Renal cortical epithelial cell (primary cell): ENCODE data around the gene ABHD11. TPM values are rescaled to one million over a fixed set of nuclear protein-coding genes. Genes with fewer than 3 reads are reported as not detected.
A peak's percentile ranks its signal among the peaks of the same experiment; 100 is the strongest.
"Not testable (repeated sequence)": the region's sequence is repeated elsewhere in the genome, so short reads cannot be mapped to it uniquely, and the experiment has no call there.

Experiments used
- DNase-seq: peaks from one replicate; pipeline ENCODE4 v3.0.0-alpha.2; 2011; ENCODE audit warnings: low read depth
- total RNA-seq: library from RNA; depleted of rRNA; stranded (reverse); fragments of >200 nt; gene quantifications from 2 replicates; pipeline ENCODE4 v1.2.3, GENCODE V29; 2014

ABHD11 gene
- total RNA-seq, 1 donor from 2014 or later: 20.4 TPM

DNA sequence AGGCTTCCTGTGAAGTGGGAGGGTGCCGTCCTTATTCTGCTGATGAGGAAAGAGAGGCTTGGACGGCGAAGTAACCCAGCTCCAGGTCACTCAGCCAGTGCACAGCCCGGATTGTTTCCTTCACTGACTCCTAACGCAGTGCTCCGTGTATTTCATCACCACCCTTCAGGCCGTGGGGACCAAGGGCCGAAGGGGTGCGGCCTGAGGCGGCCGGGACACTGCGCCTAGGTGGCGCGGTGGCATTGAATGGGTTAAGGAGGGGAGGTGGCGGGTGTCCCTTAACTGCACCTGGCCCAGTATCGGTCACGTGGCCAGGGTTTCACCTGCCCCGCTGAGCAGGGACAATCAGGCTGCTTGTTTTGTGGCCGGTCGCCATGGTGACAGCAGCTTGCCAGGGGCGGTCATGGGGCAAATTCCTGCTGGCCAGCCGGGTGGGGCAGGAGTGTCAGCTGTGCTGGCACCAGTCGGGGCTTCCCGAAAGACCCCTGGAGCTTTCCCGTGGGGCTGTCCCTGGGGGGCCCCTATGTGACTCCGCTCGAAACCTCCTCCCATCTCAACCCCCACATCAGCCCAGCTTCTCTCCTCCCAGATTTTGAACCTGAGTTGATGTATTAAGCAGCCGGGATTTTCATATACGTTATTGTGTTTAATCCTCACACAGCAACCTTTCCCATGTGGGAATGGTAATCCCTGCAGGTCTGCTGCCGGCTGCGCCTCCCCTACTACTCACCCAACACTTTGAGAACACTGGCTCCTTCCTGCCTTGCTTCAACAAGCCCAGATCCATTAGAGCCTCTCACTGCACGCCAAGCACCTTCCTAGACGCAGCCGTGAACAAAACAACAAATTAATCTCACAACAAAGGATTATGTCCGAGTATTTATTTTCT is 4.4 kb upstream of the ABHD11 start:
- peak; percentile 94 for DNase-seq

DNA sequence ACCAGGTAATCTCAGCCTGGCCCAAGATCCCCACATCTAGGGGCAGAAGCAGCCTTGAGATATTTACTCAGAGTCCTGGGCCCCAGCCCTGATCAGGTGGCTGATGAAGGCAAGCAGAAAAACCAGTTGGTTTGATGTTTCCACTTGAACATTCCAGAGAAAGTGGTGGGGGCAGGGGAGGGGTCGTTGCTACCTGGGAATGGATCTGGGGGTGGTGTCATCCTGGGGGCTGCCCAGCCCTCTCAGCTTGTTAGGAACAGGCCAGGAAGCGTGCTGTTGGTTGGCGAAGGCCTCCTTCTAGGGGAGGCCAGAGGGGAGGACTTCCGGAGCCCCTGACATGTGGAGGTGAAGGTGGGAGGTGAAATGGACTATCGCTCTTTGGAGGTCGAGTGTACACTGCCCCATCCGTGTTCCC is 3.7 kb upstream of the ABHD11 start:
- peak; percentile 38 for DNase-seq

DNA sequence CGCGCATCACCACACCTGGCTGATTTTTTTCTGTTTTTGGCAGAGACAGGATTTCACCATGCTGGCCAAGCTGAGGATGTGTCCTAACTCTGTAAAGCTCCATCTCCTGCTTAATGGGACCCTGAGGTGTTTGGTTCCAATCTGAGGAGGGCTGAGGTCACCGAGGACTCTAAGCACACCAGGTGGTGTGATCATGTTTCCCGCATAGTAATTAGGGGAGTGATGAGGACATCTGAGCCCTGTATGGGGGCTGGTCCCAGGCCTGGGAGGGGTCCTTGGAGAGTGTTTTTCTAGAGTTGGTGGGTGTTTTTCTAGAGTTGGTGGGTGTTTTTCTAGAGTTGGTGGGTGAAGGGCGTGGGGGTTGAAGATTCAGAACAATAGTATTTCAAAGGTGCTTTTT is 3.0 kb upstream of the ABHD11 start:
- DNase-seq: peak; percentile 50

DNA sequence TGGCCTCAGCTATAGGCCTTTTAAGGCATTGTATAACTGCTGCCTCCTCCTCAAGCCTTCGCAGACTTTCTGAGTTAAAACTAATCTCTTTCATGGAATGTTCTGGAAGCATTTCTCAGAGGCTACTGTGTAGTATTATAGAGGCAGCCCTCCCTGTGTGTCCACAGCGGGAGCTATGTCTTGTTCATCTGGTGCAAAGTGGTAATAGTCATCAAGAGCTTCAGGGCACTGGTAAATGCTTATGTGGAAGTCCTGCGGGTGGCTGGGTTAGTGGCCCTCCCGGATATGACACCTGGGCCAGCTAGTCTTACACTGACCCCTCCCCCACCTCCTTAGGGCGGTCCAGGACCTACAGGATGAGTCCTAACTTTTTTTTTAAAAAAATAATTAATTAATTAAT is 2.2 kb upstream of the ABHD11 start:
- DNase-seq: peak; percentile 61

DNA sequence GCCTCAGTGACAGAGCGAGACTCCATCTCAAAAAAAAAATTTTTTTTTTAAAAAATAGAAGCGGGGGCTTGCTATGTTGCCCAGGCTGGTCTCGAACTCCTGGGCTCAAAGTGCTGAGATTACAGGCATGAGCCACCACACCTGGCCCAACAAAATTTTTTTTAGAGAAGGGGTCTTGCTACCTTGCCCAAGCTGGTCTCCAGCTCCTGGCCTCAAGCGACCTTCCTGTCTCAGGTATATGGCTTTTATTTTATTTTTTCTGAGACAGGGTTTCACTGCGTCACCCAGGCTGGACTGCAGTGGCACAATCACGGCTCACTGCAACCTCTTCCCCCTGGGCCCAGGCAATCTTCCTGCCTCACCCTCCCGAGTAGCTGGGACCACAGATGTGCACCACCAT is 1.6 kb upstream of the ABHD11 start:
- DNase-seq: no peak

DNA sequence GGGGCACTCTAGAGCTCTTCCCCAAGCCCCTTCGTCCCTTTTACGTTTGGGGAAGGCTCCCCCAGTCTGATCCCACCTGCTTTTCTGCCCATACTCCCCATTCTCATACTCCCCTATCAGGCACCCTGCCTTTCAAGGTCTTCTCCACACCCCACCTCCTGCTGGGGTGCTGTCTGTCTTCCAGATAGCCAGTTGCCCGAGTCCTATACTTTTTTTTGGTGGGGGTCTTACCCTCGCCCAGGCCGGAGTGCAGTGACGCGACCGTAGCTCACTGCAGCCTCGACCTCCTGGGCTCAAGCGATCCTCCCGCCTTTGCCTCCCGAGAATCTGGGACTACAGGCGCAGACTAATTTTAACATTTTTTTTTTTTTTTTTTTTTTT is 775 bp upstream of the ABHD11 start:
- DNase-seq: no peak

DNA sequence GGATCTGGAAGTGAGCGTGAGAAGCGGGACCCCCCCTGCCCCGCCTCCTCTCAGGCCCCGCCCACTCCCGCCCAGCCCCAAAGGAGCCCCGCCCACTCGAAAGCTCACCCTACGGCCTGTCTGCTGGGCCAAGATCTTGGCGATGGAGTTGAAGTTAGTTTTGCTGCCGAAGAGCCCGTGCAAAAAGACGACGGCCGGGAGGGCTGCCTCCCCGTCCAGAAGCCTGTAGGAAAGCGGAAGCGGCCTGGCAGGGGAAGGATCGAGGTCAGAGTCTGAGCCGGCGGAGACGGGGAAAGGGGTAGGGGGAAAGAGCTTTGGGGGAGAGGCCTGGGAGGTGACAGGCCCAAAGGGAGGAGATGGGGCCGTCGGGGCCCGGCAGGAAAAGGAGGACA is 386 bp downstream of the ABHD11 start:
- no peak for DNase-seq

DNA sequence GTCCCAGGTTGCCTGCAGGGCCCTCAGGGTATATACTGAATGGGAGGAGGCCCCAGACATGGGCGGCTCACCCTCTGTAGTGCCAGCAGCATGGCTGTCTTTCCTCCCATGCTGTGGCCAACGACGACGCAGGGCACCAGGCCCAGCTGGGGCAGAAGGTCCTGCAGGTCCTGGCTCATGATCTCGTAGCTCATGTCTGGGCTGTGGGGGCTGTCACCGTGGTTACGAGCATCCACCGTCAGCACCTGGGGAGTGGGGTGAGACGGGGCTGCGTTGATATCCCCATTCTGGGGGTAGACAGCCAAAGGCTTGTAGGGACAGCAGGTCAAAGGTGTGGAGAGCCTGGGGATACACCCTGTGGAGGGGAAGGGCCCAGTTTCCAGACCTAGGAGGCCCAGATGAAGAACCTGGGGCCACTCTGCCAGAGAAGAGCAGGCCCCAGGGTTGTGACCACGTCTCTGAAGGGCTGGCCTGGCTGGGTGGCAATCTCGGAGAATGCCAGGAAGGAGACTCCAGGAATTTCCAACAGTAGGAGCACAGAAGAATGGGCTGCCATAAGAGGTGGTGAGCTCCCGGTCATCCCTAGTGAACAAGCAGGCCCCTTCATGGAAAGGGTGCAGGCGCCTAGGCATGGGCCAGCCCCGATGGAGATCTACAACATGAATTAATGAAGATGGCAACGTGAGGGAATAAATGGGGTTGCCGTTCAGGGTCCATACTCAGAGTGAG is 947 bp downstream of the ABHD11 start:
- no peak for DNase-seq

DNA sequence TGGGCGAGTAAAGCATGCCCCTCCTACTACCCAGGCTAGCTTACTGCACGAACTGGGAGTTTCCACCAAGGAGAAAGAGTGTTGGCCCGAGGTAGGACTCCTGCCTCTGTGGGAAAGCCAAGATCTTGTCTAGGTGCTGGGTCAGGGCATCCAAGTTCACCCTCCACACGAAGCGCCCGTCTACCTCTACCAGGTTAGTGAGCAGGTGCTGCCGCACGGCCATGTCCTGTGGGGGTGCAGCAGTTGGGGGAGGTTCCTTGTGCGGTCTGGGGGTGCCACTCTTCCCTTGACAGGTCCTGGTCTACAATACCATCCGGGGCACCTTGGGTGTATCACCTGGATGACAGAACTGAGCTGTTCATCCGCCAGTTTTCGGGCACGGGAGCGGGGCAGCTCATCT is 1.7 kb downstream of the ABHD11 start:
- no peak for DNase-seq

DNA sequence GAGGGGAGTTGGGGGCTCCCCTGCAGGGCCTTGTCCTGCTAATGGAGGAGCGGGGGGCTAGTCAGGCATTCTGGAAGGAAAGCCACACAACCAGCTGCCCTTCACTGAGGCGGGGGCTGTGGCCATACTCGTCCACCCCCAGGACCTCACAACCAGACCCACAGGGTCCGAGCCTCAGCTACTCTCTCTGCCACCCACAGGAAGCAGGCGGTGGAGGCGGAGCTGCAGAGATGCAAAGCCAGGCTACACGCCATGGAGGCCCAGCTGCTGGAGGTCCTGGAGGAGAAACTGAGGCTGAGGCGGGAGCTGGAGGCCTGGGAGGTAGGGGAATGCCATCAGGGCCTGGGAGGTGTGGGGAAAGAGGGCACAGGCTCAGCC is 3.1 kb downstream of the ABHD11 start:
- no peak for DNase-seq

DNA sequence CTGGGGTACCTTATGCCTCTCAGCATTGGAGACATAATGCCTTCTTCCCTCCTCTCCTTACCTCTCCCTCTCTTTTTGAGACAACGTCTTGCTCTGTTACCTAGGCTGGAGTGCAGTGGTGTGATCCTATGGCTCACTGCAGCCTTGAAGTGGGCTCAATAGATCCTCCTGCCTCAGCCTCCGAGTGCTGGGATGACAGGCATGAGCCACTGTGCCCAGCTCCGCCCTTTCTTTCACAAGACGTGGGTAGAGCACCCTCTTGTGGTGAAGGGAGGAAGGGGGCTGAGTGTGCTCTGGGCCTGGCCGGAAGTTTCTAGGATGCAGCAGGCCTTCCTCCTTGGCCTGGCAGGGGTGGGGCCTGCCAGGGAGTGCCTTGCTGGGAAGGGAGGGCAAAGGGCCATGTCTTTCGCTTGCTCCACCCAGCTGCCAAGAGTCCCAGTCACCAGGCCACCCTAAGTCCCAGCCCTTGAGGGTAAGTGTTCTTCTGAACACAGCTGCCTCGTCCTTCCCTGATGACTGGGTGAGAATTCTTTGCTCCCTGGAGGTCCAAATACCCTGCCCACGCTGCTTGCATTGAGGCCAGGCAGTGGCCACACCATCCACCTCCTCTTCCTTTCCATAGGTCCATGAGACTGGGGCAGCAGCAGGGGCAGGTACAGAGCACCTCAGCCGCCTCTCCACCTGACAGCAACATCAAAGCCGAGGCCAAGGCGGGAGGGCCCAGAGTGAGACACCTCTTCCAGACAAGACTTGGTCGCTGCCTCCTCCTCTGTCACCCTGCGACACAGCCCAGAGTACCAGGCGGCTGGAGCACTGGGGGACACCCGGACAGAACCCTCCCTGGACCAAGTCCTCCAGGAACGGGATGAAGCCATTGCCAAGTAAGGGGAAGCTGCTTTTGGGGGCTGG is 3.7 kb downstream of the ABHD11 start:
- DNase-seq: peak; percentile 89

DNA sequence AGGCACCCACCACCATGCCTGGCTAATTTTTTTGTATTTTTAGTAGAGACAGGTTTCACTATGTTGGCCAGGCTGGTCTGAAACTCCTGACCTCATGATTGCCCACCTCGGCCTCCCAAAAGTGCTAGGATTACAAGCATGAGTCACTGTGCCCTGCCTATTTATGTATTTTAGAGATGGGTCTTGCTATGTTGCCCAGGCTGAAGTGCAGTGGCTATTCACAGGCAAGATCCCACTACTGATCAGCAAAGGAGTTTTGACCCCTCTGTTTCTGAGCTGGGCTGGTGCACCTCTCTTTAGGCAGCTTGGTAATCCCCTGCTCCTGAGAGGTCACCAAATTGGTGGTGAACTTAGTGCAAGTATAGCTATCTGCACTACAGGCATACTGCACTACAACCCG is 6.2 kb downstream of the ABHD11 start:
- no peak for DNase-seq

DNA sequence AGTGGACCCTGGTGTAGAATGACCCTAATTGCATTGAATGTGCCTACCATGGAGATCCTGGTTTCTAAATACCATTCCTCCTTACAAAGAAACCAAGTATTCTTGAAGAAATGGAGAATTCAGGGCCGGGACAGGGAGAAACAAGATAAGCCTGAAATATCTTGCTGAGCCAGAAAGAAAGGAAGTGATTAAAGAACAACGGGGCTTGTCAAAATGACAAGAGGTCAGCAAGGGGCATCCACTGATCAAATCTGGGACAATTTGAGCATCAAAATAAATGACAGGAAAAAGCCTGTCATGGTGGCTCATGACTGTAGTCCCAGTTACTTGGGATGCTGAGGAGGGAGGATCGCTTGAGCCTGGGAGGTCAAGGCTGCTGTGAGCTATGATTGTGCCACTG is 8.1 kb downstream of the ABHD11 start:
- DNase-seq: no peak

DNA sequence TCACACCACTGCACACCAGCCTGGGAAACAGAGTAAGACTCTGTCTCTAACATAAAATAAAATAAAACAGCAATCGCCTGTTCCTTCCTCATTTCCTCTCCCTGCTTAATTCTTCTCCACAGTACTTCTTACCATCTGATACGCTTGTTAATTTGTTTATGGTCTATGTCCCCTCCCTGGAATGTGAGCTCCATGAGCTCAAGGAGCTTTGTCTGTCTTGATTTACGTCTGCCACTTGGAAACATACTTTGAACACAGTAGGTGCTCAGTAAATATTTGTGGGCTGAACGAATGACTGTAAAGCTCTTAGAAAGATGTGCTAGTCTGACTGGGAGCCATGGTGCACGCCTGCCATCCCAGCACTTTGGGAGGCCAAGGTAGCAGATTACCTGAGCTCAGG is 10.1 kb downstream of the ABHD11 start:
- DNase-seq: no peak

DNA sequence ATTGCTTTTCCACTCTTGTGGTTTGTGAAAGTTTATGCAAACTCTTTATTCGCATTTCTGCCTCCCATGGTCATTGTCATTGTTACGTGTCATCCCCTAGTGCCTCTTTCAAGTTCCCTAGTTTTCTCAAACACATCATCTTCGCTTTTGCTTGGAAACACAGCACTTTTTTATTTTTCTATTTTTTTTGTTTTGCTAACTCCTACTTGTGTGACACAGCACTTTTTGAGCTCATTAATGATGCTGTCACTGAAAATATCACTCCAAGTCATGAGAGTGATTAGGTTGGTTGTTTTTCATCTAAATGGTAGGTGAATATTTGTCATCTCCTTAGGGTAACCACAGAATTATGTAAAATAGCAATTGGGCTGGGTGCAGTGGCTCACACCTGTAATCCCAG is 10.7 kb downstream of the ABHD11 start:
- DNase-seq: no peak

DNA sequence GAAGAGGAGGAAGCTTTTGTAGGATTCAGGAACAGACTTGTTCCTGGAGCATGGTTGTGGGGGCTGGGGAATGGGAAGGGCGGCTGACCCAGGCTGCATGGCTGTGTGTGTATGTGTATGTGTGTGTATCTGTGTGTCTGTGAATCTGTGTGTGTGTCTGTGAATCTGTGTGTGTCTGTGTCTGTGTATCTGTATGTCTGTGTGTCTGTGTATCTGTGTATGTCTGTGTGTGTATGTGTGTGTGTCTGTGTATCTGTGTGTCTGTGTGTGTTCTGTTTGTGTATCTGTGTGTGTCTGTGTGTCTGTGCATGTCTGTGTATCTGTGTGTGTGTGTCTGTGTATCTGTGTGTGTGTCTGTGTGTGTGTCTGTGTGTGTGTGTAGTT is 12.5 kb downstream of the ABHD11 start:
- DNase-seq: no peak

DNA sequence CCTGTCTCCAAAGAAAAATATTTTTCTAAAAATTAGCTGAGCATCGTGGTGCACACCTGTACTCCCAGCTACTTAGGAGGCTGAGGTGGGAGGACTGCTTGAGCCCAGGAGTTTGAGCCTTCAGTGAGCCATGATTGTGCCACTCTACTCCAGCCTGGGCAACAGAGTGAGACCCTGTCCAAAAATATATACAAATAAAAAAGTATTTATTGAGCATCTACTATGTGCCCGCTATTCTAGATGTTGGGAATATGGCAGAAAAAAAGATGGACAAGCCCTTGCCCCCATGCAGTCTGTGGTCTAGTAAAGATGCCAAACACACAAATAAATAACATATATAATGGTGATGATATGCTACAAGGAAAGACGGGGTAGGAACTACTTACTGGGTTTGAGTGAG is 14.8 kb downstream of the ABHD11 start:
- no peak for DNase-seq

DNA sequence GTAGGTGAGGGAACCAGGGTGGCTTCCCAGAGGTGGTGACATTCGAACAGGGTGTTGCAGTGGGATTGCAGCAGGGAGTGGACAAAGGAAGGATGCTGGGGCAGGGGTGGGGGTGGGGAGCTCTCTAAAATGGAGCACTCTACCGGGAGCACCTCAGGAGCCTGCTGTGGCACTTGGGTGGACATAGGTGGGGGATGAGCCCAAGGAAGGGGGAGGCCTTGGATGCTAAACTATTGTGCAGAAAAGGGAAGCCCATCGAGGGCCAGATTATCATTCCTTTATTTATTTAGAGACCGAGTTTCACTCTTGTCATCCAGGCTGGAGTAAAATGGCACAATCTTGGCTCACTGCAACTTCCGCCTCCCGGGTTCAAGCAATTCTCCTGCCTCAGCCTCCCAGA is 15.8 kb downstream of the ABHD11 start:
- DNase-seq: no peak

DNA sequence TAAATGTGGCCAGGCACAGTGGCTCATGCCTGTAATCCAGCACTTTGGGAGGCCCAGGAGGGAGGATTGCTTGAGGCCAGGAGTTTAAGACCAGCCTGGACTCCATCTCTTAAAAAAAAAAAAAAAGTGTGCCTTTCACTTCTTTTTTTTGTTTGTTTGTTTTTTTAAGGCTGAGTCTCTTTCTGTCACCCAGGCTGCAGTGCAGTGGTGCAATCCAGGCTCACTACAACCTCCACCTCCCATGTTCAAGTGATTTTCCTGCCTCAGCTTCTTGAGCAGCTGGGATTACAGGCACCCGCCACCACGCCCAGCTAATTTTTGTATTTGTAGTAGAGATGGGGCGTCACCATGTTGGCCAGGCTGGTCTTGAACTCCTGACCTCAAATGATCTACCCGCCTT is 16.4 kb downstream of the ABHD11 start:
- DNase-seq: not testable (repeated sequence)

DNA sequence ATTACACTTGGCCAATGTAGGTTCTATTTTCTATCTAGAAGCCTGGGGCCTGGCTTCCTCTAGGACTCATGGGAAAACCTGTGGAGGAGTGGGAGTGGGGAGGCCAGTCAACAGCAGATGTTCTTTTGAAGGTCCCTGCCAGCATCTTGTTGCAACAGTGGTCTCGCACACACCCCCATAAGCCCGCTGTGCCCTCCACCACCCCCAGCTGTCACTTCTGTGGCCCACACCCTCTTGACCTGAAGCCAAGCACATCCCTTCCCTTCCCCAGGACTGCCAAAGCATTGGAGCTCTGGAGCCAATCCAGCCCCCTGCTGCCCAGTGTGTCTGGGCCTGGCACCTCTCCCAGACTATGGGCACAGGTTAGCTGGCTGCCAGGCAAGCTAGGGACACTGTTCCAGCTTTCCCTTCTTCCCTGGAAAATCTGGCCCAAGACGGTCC is 17.2 kb downstream of the ABHD11 start:
- no peak for DNase-seq

DNA sequence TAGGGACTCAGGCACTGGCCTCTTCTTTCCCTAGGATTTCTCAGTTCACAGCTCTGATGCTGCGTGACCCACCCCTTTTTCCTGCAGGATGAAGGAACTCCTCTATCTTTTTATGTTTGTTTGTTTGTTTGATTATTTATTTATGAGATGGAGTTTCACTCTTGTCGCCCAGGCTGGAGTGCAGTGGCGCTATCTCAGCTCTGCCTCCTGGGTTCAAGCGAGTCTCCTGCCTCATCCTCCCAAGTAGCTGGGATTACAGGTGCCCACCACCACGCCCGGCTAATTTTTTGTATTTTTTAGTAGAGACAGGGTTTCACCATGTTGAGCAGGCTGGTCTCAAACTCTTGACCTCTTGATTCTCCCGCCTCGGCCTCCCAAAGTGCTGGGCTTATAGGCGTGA is 18.2 kb downstream of the ABHD11 start:
- DNase-seq: not testable (repeated sequence)

DNA sequence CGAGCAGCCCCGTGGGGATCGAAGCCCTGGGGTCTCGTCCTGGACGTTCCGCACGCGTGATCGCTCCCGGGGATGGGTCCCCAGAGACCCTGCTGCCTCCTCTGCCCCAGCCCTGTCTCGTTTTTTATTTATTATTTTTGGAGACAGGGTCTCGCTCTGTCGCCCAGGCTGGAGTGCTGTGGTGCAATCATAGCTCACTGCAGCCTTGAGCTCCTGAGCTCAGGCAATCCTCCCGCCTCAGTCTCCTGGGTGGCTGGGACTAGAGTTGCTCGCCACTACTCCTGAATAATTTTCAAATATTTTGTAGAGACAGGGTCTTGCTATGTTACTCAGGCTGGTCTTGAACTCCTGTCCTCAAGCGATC is 18.8 kb downstream of the ABHD11 start:
- DNase-seq: no peak
